AG04450 (cell line): ENCODE measurements around the gene KRT38. TPM values are rescaled to one million over a fixed set of nuclear protein-coding genes. Genes with fewer than 3 reads are reported as not detected.

Experiments used
- CTCF ChIA-PET: fragments of 300-600, 350-600 bp; formaldehyde crosslinking; extraction: SDS; loops from one replicate; lab custom pipeline; 2022; ENCODE audit warnings: antibody characterized with exemption, inconsistent platforms; lab: Charles Lee
- POLR2A ChIA-PET: fragments of 350-600 bp; formaldehyde crosslinking; extraction: SDS; loops from one replicate; lab custom pipeline; 2021; ENCODE audit warnings: antibody characterized with exemption, inconsistent platforms; lab: Yijun Ruan, JAX
- DNase-seq: peaks from one replicate; pipeline ENCODE4 v3.0.0-alpha.2; 2011; ENCODE audit warnings: low read depth, low spot score
- H3K27ac ChIP-seq: one replicate; pipeline ENCODE4 v1.5.1; 2012; ENCODE audit warnings: low read depth, low read length, control low read depth
- H3K27me3 ChIP-seq: one replicate; pipeline ENCODE4 v1.6.0; 2012; ENCODE audit warnings: low read length; ENCODE audit not compliant: control insufficient read depth, insufficient read depth
- H3K4me3 ChIP-seq: 2 replicates; pipeline ENCODE4 v1.5.1; 2011; ENCODE audit warnings: mild to moderate bottlenecking, low read depth, low read length, control low read depth
- H3K9me3 ChIP-seq: 2 replicates; pipeline ENCODE4 v1.5.1; 2012; ENCODE audit warnings: low read length; ENCODE audit not compliant: control insufficient read depth, insufficient read depth
- polyA plus RNA-seq: library from polyadenylated mRNA; depleted of rRNA; stranded (reverse); fragments of >200 nt; gene quantifications from 2 replicates; pipeline ENCODE4 v1.2.3, GENCODE V29; 2011
- TF ChIP-seq, protein P1 (sequence below): IDR thresholded peaks from 2 replicates; pipeline ENCODE4 v1.5.1; 2011; ENCODE audit warnings: low read depth, low read length, control low read depth, inconsistent platforms

KRT38 gene
- polyA plus RNA-seq, 1 experiment: 0.11 TPM

- Histone ChIP-seq H3K4me3 (no peak overlapping the region), H3K9me3 (peaks cover 6% of the 10 kb centered on the region; the same call in 1 of the 2 replicates), H3K27ac (no peak overlapping the region), H3K27me3 (peaks cover 8% of the 10 kb centered on the region)
- DNase-seq: no peak
- ChIA-PET CTCF (interaction anchor here (1.3 to 1.8 kb wide), 2 partner anchors 100 to 200 kb away, joined by 6 to 7 read pairs; no protein-coding TSS in a partner anchor), POLR2A (no interaction called here)
- TF ChIP-seq, protein P1, sequence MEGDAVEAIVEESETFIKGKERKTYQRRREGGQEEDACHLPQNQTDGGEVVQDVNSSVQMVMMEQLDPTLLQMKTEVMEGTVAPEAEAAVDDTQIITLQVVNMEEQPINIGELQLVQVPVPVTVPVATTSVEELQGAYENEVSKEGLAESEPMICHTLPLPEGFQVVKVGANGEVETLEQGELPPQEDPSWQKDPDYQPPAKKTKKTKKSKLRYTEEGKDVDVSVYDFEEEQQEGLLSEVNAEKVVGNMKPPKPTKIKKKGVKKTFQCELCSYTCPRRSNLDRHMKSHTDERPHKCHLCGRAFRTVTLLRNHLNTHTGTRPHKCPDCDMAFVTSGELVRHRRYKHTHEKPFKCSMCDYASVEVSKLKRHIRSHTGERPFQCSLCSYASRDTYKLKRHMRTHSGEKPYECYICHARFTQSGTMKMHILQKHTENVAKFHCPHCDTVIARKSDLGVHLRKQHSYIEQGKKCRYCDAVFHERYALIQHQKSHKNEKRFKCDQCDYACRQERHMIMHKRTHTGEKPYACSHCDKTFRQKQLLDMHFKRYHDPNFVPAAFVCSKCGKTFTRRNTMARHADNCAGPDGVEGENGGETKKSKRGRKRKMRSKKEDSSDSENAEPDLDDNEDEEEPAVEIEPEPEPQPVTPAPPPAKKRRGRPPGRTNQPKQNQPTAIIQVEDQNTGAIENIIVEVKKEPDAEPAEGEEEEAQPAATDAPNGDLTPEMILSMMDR: no peak
These were observed 7.7 kb upstream of the KRT38 start for GRCh38 chr17:41448506-41448905.

GRCh38 chr17:41446806-41447205 lies 6.0 kb upstream of the KRT38 start:
- no peak overlapping the region for H3K27ac ChIP-seq
- peaks cover under 1% of the 10 kb centered on the region; the same call in 1 of the 2 replicates for H3K9me3 ChIP-seq
- ChIA-PET CTCF (interaction anchor here (1.5 to 1.8 kb wide), 2 partner anchors 125 to 202 kb away, joined by 4 to 7 read pairs; no protein-coding TSS in a partner anchor), POLR2A (no interaction called here)
- peaks cover 5% of the 10 kb centered on the region for H3K27me3 ChIP-seq
- no peak overlapping the region for H3K4me3 ChIP-seq
- TF ChIP-seq, protein P1: no peak
- no peak for DNase-seq

DNA sequence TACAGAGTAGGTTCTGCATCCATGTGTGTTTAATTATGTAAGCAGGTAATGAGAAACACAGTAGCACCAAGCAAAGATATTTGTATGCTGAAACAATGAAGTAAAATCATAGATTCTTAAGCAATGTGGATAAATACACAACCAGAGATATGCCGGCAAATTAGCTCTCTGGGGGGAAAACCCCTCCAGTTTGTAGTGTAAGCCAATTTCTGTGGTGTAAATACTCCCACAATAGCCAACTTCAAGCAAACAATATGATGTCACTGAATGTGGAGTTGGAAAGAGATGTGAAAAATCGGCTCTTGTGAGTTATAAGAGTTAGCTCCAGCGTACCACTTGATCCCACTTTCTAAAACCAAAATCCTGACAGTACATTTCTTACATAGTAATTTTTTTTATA lies 3.9 kb upstream of the KRT38 start:
- DNase-seq: no peak
- H3K27ac ChIP-seq: peak overlapping the region; percentile 11
- TF ChIP-seq, protein P1: no peak
- no peak overlapping the region for H3K4me3 ChIP-seq
- H3K9me3 ChIP-seq: peaks cover 5% of the 10 kb centered on the region; the same call in 1 of the 2 replicates
- peaks cover 9% of the 10 kb centered on the region for H3K27me3 ChIP-seq
- ChIA-PET POLR2A (no interaction called here), CTCF (interaction anchor here (1.0 kb wide), 1 partner anchor 105 kb away, joined by 3 read pairs; no protein-coding TSS in a partner anchor)

DNA sequence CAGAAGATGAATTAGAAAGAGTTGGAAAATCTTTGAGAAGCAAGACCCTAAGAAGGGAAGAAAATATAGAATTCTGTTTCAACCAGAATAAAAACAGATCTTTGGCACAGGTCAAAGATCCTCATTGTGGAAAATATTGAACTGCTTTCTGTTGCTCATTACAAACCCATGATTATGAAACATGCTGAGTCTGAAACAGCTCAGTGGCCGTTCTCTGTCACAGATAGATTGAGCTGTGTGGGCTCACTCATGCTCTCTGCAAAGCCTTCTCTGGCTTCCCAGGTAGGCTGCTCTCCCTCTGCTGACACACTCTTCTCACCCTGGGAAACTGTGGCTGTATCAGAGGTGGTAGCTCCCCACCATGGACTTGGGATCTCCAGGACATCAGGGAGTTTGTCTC lies 3.4 kb upstream of the KRT38 start:
- DNase-seq: no peak
- Histone ChIP-seq H3K4me3 (no peak overlapping the region), H3K27me3 (peaks cover 8% of the 10 kb centered on the region), H3K27ac (peak overlapping the region; percentile 11), H3K9me3 (peaks cover 5% of the 10 kb centered on the region; the same call in 1 of the 2 replicates)
- ChIA-PET POLR2A (no interaction called here), CTCF (interaction anchor here (1.0 kb wide), 1 partner anchor 105 kb away, joined by 3 read pairs; no protein-coding TSS in a partner anchor)
- TF ChIP-seq, protein P1: no peak

- Histone ChIP-seq H3K9me3 (peaks cover 9% of the 10 kb centered on the region; the same call in 1 of the 2 replicates), H3K27ac (no peak overlapping the region), H3K4me3 (no peak overlapping the region), H3K27me3 (peaks cover 10% of the 10 kb centered on the region)
- ChIA-PET CTCF (interaction anchor here (2.0 kb wide), 1 partner anchor 106 kb away, joined by 4 read pairs; no protein-coding TSS in a partner anchor), POLR2A (no interaction called here)
- DNase-seq: no peak
- TF ChIP-seq, protein P1: no peak
These were observed 2.0 kb upstream of the KRT38 start for GRCh38 chr17:41442739-41443138.
